Endothelial cell of umbilical vein (primary cell): Measurements from ENCODE around the gene NSD1.

Source experiments
- CTCF ChIP-seq, 2 donors: IDR thresholded peaks; 1 replicate in 1 of 2; 2 replicates in 1 of 2; pipeline ENCODE4 v1.5.1; 2011; ENCODE audit warnings: low read length in 2 of 2, mild to moderate bottlenecking in 2 of 2, moderate library complexity in 2 of 2, control low read depth in 1 of 2, inconsistent platforms in 1 of 2, low read depth in 1 of 2; ENCODE audit not compliant: insufficient read depth in 1 of 2; ENCODE audit errors: extremely low read depth in 1 of 2
- EZH2 ChIP-seq: IDR thresholded peaks from 2 replicates; pipeline ENCODE4 v1.6.1; 2012; ENCODE audit warnings: borderline replicate concordance, low read depth, mild to moderate bottlenecking, moderate library complexity, low read length, inconsistent platforms; ENCODE audit not compliant: severe bottlenecking
- MAX ChIP-seq: IDR thresholded peaks from 2 replicates; pipeline ENCODE4 v1.6.1; 2011; ENCODE audit not compliant: insufficient read depth, insufficient read length
- POLR2A ChIP-seq: IDR thresholded peaks from 2 replicates; pipeline ENCODE4 v1.6.1; 2012; ENCODE audit warnings: low read depth, mild to moderate bottlenecking, control low read depth, low read length
- POLR2AphosphoS5 ChIP-seq: IDR thresholded peaks from 2 replicates; pipeline ENCODE4 v1.6.1; 2012; ENCODE audit warnings: low read depth, mild to moderate bottlenecking, control low read depth, low read length, moderate library complexity; ENCODE audit not compliant: insufficient read depth

GRCh38 chr5:177275883-177276282 lies 142.3 kb downstream of the NSD1 start:
- TF ChIP-seq MAX: no peak
- no peak for TF ChIP-seq CTCF (IDR thresholded peaks at IDR 0.05; ENCODE audit: extremely low read depth in 1 of 2, insufficient read depth in 1 of 2, low read depth in 1 of 2, low read length in 2 of 2)
- TF ChIP-seq EZH2: no peak
- TF ChIP-seq POLR2A: no peak
- no peak for TF ChIP-seq POLR2AphosphoS5
